Stimulated activated CD4-positive, alpha-beta T cell treated with anti-CD3 and anti-CD28 coated beads, Interleukin-2, amount 100 ng/mL, for 48 hours (primary cell): ENCODE data around the gene GRIA4.
"Not testable (repeated sequence)": the region's sequence is repeated elsewhere in the genome, so short reads cannot be mapped to it uniquely, and the experiment has no call there.

Experiments used
- DNase-seq, 2 donors: peaks; one replicate each; pipeline ENCODE4 v3.0.0-alpha.2; 2020

GRIA4 gene

DNA sequence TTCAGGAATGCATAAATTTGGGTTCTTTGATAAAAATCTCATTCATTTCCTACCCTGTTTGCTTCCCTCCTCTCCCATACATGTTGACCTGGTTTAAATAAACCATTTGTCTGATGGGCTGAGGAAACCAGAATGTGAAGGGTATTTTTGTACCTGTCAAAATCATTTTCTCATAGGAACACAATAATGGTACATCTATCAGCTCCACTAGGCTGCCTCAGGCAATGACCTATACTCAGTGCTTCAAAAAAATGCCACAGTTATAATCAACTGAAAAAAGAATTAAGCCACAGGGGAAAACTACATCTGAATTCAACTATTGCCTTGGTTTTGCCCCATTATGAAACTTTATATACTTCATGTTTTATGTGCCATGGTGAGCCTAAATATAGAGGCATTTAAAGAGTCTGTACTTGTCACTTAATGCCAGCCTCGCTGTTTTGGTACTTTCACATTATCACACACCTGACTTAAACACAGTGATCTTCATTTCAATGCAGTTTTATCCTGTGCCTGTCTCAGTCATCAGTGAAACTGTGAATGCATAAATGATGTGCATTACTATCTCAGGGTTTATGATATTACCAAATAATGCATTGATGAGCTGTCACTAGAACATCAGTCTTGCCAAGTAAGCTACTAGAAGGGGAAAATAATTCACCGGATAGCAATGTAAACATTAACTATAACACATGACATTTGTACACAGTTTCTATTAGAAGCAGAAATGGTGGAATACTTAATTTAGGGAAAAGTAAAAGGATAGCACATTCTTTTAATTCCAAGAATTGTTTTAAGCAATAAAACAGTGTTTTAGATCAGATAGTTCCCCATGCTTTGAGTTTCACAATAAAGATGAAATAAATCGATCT is 319.4 kb downstream of the GRIA4 start:
- DNase-seq, result no peak

DNA sequence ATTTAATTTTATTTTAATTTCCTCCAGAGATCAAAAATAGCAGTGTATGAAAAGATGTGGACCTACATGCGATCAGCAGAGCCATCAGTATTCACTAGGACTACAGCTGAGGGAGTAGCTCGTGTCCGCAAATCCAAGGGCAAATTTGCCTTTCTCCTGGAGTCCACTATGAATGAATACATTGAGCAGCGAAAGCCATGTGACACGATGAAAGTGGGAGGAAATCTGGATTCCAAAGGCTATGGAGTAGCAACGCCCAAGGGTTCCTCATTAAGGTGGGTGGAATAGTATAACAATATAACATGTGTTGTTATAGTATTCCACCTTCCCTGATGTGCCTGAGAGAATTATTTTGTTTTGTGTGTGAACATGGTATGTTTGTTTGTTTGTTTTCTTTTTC is 323.8 kb downstream of the GRIA4 start:
- no peak for DNase-seq

DNA sequence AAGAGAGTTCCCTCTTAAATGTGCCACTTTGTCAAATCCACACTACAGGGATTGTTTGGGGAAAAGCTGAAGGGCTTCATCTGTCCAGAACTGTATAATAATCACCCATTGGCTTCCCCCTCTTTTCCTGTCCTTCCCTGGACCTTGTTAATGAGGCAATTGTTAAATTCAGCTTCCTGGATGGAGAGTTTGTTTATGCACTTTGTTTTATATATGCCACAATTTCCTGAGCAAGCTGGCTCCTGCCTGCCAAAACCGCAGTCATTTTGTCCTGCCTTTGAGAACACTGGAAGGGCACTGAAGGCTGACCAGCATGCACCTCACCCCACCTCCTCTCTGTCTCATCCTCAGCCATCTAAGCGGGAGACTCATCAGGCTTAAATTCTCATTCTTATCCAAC is 325.9 kb downstream of the GRIA4 start:
- no peak for DNase-seq

DNA sequence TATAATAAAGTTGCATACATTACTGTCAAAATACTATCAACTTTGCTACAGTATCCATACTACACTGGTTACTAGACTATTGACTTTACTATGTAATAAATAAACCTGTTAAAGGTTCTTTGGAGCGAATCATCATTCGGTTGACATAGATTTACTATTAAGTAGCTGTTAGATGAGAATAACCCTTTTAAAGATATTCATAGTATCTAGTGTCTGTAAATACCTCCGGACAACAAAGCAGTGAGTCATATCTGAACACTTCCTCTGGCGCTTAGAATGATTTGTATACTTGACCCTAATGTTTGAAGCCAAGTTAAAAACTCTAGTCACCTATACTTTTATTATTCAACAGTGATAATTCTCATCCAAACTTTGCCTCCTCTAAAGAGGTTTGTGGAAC is 327.5 kb downstream of the GRIA4 start:
- no peak for DNase-seq

DNA sequence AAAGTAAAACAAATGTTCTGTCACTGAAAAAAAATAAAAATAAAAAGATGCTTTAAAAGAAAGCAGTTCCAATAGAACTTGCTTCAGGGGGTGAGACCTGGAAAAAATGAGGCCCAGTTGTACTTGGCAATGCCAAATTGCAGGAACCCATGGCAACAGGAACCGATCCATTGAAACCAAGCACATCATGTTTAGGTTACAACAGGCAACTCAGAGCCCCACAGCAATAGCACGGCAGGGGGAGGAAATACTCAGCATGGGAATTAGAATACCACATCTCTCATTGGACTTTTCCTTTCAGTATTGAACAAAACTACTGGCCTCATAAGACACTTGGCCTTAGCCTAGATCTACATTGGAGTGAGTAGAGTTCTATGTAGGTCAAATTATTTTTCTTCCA is 327.9 kb downstream of the GRIA4 start:
- no peak for DNase-seq

DNA sequence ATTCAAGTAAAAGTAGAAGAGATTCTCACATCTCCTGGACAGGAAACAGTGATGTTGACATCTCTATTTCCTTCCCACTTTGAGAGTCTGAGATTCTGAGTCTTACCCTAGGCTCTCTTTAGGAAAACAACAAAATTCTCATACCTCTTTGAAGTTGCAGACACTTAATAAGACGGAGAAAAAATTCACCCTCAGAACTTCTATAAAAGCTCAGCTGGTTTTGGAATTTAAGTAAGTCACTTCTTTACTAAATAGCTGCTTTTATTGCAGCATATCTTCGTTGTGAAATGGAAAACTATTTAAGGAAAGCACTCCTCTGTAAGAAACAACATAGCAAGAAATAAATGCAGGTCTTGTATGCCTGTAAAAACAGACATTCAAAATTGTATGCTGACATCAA is 333.0 kb downstream of the GRIA4 start:
- DNase-seq, result no peak

DNA sequence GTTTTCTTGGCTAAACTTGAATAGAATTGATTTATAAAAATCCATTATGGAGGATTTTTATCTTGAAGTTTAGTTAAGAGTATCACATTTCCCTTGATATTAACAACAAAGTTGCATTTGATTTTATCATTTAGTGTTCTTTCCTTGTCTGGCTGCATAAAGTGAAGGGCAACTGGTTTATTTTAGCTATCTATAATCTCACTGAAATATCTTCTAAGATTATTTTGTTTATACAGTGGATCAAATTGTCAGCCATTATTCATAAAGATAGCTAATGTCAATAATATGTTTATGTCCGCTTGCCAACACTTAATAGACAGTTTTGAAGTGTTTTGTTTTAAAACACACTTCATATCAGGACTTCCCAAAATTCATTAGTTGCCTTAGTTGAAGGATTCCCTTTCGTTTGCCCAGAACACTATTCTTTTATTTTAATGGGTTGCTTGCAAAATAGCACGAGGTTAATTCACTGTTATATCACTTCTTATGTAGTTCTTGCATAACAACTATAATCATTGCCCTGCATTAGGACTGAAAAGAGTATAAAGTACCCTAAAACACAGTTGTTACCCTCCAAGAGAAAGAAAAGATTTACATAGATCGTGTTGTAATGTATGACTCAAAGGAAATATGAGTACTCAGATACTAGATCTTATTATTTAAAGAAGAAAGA is 339.2 kb downstream of the GRIA4 start:
- no peak for DNase-seq

DNA sequence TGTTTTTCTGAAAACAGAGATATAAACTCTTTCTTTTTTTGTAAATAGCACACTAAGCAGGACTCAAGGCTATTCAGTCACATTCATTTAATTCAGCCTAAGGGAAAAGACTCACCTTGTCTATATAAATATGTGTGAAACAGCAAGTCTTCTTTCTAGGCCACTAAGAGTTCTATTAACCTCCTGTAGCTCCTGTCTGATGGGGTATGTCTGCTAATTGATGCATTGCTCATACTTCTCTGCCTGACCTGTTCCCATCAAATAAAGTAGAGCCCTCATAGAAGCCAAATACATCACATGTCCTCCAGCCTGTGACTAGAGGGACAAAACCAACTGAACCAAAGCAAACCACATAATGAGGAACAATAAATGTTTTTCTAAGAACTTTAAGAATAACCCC is 344.0 kb downstream of the GRIA4 start:
- DNase-seq, result no peak

DNA sequence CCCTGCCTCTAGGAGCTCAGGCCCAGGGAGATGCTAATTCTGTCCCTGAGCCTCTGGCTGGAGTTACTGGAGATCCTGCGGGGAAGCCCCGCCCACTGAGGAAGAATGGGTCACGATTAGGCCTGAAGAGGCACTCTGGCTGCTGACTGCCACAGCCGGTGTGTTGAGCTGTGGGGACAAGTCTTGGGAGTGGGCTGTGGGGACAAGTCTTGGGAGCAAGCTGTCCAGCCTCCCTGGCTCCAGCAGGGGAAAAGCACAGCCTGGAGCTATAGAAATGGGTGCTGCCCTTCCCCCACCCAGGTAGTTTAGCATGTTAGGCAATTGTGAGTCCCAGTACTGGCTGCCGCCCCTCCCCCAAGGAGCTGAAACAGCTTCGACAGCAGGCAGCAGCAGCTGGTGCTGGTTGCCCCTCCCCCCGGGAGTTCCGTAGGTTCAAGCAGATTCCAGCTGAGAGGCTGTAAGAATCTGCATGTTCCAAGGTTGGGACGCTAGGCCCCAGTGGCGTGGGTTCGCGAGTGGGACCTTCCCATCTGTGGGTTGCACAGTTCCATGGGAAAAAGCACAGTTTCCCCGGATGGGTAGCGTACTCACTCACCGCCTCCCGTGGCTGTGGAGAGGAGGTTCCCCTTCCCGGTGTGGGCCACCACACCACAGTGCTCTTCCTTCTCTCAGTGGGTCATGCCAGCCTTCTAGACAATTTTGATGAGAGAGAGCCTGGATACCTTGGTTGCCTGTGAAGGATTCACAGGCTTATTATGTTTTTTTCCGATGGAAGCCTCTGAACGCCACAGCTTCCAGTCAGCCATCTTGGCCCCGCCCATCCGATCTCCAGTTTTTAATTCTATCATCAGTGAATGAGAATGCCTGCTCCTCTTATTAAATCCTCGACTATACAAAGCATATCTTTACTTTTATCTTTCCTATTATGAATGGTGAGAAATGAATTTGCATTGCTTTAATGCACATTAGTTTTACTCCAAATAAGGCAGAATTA is 350.7 kb downstream of the GRIA4 start:
- DNase-seq, result no peak

DNA sequence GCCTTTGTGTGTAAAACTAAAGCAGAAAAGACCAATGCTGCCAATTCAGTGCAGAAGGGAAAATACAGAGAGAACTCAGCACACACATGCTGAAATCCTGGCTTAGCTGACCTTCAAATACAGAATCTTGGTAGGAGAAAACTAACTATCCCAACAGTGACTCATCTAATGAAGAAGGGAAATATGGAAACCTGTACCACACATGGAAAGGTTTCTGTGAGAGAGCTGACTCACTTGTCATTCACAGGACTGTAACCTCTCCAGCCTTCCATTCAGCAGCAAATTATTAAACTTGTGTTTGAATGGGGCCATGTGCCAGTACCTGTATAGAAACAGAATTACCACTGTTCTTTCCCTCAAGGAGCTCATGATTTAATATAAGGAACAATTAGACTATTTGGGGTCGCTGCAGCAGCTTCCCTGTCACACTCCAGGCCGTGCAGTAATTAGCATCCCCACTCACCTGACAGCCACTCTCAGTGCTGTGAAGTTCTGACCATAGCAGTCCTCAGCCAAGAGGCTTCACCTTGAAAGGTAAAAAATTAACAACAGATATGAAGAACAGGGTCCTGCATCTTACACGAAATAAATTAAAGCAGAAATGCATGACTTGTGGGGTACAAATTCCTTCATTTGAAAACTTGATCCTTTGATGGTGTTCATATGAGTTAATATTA is 358.3 kb downstream of the GRIA4 start:
- DNase-seq, result no peak

DNA sequence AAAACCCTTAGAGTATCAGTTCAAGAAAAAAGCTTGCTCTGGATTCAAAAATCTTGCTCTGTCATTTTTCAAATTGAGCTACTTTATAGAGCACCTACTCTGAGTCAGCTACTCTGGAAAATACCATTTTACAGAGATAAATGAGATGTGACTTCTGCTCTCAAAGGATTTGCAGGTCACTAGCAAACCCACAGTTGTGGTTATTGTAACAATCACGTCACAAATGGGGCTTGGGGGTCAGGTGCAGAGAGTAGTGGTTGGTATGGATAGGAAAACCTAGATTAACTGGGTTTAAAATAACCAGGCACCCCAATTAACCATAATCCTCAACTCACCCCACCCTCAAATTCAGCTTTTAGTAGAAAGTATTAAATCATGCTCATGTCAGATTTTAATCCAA is 359.9 kb downstream of the GRIA4 start:
- no peak for DNase-seq

DNA sequence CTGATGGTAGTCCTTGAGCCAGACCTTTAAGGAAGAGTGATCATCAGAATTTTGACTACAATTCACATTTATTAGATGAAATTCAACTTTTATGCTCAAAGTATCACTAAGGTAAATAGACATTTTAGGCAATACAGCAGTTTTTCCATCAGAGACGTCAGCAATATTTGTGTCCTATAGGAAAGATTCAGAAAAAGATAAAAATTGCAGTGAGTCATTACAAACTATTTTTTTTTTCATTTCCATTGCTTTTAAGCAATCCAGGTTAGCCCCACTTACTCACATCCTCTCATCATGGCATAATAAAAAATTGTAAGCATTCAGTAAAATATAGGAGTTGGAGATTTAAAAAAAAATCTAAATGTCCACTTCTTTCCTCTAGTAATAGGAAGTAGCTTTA is 365.3 kb downstream of the GRIA4 start:
- no peak for DNase-seq

DNA sequence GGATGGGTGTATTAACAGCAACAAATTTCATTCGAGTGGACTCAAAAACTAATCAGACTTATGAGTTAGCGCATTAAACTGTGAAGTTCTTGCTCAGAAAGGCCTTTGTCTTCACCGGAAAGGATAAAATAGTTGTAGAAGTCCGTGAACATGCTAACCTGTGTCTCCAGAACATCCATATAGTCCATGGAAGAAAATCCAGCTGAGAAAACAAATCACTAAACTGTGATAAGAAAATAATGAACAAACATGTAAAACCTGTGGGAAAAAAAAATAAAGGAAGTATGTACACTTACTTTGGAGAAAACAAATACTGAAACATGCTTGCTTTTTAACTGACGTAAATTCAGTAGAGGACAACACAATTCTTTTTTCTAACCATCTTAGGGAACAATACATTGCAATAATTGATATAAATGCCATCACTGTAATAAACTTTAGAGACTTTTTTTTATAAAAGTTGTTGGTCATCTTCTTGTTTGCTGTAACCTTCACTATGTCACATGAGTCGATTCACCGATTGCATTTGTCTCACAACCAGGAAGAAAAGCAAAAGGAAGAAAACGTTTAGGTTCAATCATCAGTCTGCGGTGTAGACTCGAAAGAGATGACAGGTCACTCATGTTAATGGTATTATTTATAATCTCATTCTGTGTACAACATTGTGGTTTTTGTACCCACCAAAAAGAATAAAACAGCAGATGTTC is 370.3 kb downstream of the GRIA4 start:
- DNase-seq, result no peak

DNA sequence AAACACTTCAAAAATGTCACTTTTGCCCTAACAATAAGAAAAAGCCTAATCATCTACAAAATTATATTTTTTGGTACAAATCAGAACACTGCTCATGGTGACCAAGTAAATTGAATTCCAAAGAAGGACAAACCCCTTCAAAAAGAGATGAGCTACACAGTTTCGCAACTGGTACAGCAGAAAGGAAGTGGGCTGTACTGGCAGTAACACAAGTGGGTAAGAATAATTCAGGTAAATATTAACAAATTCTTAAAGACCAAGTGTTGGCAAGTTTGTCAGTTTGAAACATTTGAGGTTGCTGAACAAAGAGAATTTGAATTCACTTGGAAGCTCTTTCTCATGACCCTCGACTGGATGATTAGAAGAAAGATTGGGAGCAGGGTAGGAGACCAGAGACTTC is 376.7 kb downstream of the GRIA4 start:
- DNase-seq, result no peak

DNA sequence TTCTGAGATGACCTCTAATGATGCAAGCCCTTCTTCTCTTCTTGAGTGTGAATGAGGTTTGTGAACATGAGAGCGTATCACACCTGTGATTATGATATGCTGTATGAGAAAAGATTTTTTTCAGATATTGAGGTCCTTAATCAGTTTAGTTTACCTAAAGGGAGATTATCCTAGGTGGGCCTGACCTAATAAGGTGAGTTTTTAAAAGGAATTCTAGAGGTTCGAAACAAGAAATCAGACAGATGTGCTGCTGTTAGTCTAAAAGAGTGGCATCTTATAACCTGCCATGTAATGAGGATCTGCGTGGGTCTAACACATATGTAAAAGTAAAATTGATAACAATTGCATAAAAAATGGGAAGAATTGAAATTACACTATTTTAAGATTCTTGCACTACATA is 378.3 kb downstream of the GRIA4 start:
- no peak for DNase-seq

DNA sequence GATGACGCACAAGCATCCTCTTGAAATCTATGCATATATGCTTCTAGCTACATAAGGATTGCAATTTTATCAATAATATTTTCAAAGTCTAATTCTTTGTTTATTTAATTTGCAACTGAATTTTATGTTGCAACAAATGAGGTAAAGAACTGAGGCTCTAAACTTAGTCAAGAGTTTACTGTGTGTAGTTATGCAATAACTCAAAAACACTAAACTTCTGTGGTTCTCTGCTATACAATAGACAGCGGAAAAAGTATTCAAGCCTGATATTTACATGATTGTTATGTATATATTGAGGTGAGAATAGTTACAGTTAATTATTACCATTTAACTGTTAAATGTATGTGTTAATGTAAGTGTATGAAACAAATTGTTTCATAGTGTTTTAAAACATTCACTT is 379.3 kb downstream of the GRIA4 start:
- no peak for DNase-seq

DNA sequence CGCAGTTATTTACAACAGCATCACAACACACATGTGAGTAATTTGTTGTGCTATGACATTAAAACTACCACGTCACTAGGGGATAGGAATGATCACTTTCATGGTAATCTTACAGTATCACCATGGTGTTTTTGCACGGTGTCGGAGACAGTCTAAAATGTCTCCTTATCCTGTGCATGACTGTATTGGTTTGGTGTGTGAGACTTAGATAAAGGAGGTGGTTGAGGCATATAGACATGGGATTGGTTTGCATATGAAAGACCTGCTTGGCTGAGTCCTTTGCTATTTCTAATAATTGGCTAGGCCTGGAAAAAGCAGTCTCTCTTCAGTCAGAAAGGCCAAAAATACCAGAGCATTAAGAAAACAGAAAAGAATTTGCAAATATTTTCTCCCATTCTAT is 382.0 kb downstream of the GRIA4 start:
- DNase-seq, result no peak

DNA sequence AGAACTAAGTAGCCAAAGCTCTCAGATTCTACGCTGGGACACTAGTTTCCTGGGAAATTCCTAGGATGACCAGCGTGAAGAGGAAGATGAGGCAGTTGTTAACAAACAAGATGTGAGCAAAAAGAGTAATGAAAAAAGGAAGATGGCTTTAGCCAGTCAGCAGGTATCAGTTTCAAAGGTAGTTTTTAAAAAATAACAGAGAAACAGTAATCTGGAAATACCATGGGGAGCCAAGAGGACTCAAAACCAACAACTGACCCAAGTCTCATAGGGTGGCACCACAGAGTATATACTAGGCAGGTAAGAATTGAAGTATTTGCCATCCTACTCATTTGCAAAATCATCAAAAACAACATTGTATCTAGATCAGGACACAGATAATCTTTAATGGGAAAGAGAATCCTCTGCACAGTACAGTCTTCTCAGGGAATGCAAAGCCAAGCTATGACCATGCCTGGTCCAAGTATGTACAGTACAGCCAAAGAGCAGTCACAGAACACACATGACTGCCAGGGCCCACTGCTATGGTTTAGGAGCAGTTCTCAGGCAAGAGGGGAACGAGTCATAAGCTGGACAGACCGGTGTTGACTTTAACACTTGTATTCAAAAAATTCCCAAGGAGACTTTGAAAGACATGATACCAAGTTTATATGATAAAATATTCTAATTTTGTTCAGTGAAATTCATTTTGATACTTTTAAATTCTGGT is 391.6 kb downstream of the GRIA4 start:
- no peak for DNase-seq

DNA sequence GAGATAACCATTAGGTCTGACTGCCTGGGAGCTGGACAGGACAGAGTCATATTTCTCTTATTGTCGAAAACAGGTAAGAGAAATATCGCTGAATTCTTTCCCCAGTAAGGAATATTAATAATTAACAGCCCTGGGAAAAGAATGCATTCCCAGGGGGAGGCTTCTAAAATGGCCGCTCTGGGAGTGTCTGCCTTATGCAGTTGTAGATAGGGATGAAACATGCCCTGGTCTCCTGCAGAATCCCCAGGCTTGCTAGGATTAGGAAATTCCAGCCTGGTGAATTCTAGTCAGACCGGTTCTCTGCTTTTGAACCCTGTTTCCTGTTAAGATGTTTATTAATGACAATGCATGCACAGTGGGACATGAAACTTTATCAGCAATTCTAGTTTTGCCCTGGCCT is 393.2 kb downstream of the GRIA4 start:
- not testable (repeated sequence) for DNase-seq

DNA sequence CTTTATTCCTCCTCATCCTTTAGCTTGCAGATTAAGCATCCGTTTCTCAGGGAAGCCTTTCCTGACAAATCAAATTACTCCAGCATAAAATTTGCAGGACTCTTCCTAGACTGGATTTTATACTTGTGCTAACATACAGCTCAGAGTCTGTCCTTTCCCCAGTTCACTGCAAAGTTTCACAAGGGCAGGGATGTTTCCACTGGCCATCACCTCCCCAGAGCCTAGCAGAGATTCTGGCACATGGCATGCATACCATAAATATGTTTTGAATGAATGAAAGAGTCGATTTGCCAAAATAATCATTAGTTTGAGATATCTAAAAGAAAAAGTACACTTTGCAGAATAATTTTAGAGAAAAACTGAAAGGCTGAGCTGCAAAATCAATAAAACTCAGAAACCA is 401.6 kb downstream of the GRIA4 start:
- no peak for DNase-seq

DNA sequence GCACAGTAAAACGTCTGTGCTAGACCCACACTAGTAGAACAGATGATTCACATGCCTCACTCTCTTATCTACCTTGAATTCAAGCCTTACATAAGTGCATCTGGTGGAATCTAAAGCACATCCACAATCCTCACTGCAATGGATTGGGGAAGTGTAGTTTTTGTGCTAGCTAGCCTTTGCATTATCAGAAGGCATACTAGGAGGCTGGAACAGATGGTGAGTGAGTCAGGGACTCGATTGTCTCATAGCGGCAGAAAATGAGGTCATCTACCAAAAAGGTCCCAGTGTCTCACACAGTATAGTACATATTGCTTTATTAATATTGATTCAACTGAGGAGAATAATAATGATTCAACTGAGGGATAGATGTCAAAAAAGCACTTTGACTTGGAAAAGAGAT is 402.9 kb downstream of the GRIA4 start:
- DNase-seq, result no peak
